HepG2 (cell line): ENCODE measurements around the gene CFAP69. TPM values are rescaled to one million over a fixed set of nuclear protein-coding genes. Genes with fewer than 3 reads are reported as not detected.

Experiments used
- ATAC-seq: fragments of 200-7000 bp; cut with Tn5 transposase; 3 replicates; pipeline ENCODE4 v1.9.1; 2020; ENCODE audit warnings: mild to moderate bottlenecking, moderate library complexity
- BruUV-seq: library from RNA; stranded (reverse); fragments of 400-500 nt; replicated peaks from 2 replicates; lab custom pipeline; 2021; lab: Mats Ljungman, UMichigan
- CTCF ChIA-PET: fragments of 300-600 bp; formaldehyde crosslinking; extraction: SDS; loops from one replicate; lab custom pipeline; 2021; ENCODE audit warnings: low total read pairs, inconsistent platforms, low intra/inter-chr PET ratio; lab: Yijun Ruan, JAX
- POLR2A ChIA-PET: fragments of 350-600 bp; sonication (Branson Sonifier 250); formaldehyde crosslinking; loops from one replicate; lab custom pipeline; 2020; ENCODE audit warnings: antibody characterized with exemption, inconsistent platforms; lab: Yijun Ruan, JAX
- DNase-seq: peaks from one replicate; pipeline ENCODE4 v3.0.0-alpha.2; 2015; ENCODE audit warnings: low spot score
- FAIRE-seq: peaks from 3 replicates; lab custom pipeline; 2011; peaks lifted over from hg19 to GRCh38; lab: Jason Lieb, UNC
- H2AFZ ChIP-seq: one replicate; pipeline ENCODE4 v1.6.1; 2011; ENCODE audit warnings: low read length, inconsistent platforms
- H3K27ac ChIP-seq: fragments of 300-600 bp; 3 replicates; pipeline ENCODE4 v1.8.0; 2011; ENCODE audit warnings: mixed run types, mild to moderate bottlenecking, mixed read lengths, low read length, inconsistent platforms; ENCODE audit not compliant: insufficient read depth; ENCODE audit errors: extremely low read length
- H3K27me3 ChIP-seq, 2 experiments: fragments of 200-600 bp in 1 of 2; 2 replicates in 1 of 2; 3 replicates in 1 of 2; pipeline versions ENCODE4 v1.6.0 to v1.8.0; 2011; ENCODE audit warnings: low read length in 2 of 2, mild to moderate bottlenecking in 2 of 2, moderate library complexity in 2 of 2, inconsistent platforms in 1 of 2; ENCODE audit not compliant: insufficient read depth in 2 of 2, control insufficient read depth in 1 of 2
- H3K36me3 ChIP-seq, 2 experiments: fragments of 200-600 bp in 1 of 2; replicated peaks in 1 of 2; 2 replicates in 1 of 2; 3 replicates in 1 of 2; pipeline versions ENCODE4 v1.5.1 to v1.8.0; 2011; ENCODE audit warnings: low read length in 2 of 2, inconsistent platforms in 1 of 2; ENCODE audit not compliant: insufficient read depth in 2 of 2, control insufficient read depth in 1 of 2
- H3K4me1 ChIP-seq: 2 replicates; pipeline ENCODE4 v1.5.1; 2012; ENCODE audit warnings: low read length, inconsistent platforms; ENCODE audit not compliant: insufficient read depth
- H3K4me2 ChIP-seq: 2 replicates; pipeline ENCODE4 v1.6.0; 2011; ENCODE audit warnings: low read depth, low read length, inconsistent platforms
- H3K4me3 ChIP-seq, 3 experiments: fragments of 200-600 bp in 1 of 3; sonication (generic), shearing (Covaris generic) in 1 of 3; replicated peaks in 1 of 3; 2 replicates each; pipeline ENCODE4 v1.5.1; 2011 to 2016; ENCODE audit warnings: low read length in 3 of 3, inconsistent platforms in 2 of 3, low read depth in 2 of 3, mild to moderate bottlenecking in 2 of 3, control low read depth in 1 of 3, mixed read lengths in 1 of 3; ENCODE audit not compliant: insufficient read depth in 1 of 3
- H3K79me2 ChIP-seq: one replicate; pipeline ENCODE4 v1.6.1; 2011; ENCODE audit warnings: low read length, inconsistent platforms; ENCODE audit not compliant: insufficient read depth
- H3K9ac ChIP-seq: 2 replicates; pipeline ENCODE4 v1.6.0; 2011; ENCODE audit warnings: mild to moderate bottlenecking, low read depth, low read length, inconsistent platforms; ENCODE audit not compliant: insufficient read depth
- H3K9me3 ChIP-seq: 2 replicates; pipeline ENCODE4 v1.5.1; 2012; ENCODE audit warnings: mild to moderate bottlenecking, low read length
- H4K20me1 ChIP-seq: 2 replicates; pipeline ENCODE4 v1.6.0; 2011; ENCODE audit warnings: inconsistent platforms, mild to moderate bottlenecking, low read length, moderate library complexity; ENCODE audit not compliant: insufficient read depth
- CAMTA2 ChIP-seq: sonication (generic); formaldehyde crosslinking; IDR thresholded peaks from 2 replicates; pipeline ENCODE4 v1.4.0; 2020; ENCODE audit warnings: mild to moderate bottlenecking, missing genetic modification reagents, borderline replicate concordance
- GABPA ChIP-seq, 2 experiments: IDR thresholded peaks; 2 replicates each; pipeline ENCODE4 v1.6.1; 2011 to 2016; ENCODE audit warnings: low read depth in 2 of 2, low read length in 1 of 2, missing biosample characterization in 1 of 2, missing genetic modification characterization in 1 of 2
- KDM5B ChIP-seq: sonication (generic); formaldehyde crosslinking; IDR thresholded peaks from 2 replicates; pipeline ENCODE4 v1.4.0; 2020; ENCODE audit warnings: missing genetic modification reagents, mild to moderate bottlenecking, borderline replicate concordance
- PLRG1 ChIP-seq: fragments of 450-650 bp; conservative IDR thresholded peaks from 2 replicates; pipeline ENCODE4 v1.6.1; 2016
- U2AF1 ChIP-seq: fragments of 200-400 bp; formaldehyde crosslinking; optimal IDR thresholded peaks from 2 replicates; pipeline ENCODE3; 2017; ENCODE audit warnings: mild to moderate bottlenecking, low read depth, low read length
- ZIK1 ChIP-seq: sonication (generic); formaldehyde crosslinking; IDR thresholded peaks from 2 replicates; pipeline ENCODE4 v1.5.0; 2020; ENCODE audit warnings: mild to moderate bottlenecking, low read depth, missing genetic modification reagents, borderline replicate concordance
- ZNF205 ChIP-seq: IDR thresholded peaks from 2 replicates; pipeline ENCODE4 v1.6.1; 2018; ENCODE audit warnings: missing biosample characterization, missing genetic modification reagents
- ZNF280B ChIP-seq: sonication (generic); formaldehyde crosslinking; IDR thresholded peaks from 2 replicates; pipeline ENCODE4 v1.5.0; 2020; ENCODE audit warnings: missing genetic modification reagents, mild to moderate bottlenecking, borderline replicate concordance
- ZNF331 ChIP-seq: sonication (generic); formaldehyde crosslinking; IDR thresholded peaks from 2 replicates; pipeline ENCODE4 v1.4.0; 2020; ENCODE audit warnings: missing genetic modification reagents
- ZNF335 ChIP-seq: sonication (generic); formaldehyde crosslinking; IDR thresholded peaks from 2 replicates; pipeline ENCODE4 v1.4.0; 2020; ENCODE audit warnings: missing genetic modification reagents
- ZNF646 ChIP-seq: sonication (generic); formaldehyde crosslinking; IDR thresholded peaks from 2 replicates; pipeline ENCODE4 v1.9.0; 2021; ENCODE audit warnings: mild to moderate bottlenecking, missing genetic modification reagents
- WGBS: methylation state at CpG from one replicate; pipeline ENCODE4 v1.1.6; 2017; ENCODE audit warnings: low lambda C conversion rate; 5-methylcytosine and 5-hydroxymethylcytosine counted together
- in situ Hi-C: cut with HindIII; loops from 2 replicates; pipeline ENCODE4 v1.10.0; 2017; ENCODE audit warnings: low pct_unique_long_range_greater_than_20kb; ENCODE audit not compliant: extremely low pct_ligation_motif_present
- intact Hi-C: fragments of 100-400 bp; cut with micrococcal nuclease; formaldehyde crosslinking; loops from one replicate; pipeline ENCODE4 v1.10.0; 2022; ENCODE audit not compliant: unreplicated experiment
- polyA plus RNA-seq, 8 experiments: library from polyadenylated mRNA; depleted of rRNA in 3 of 8; stranded (reverse) in 7 of 8; unstranded in 1 of 8; fragments of >200 nt; fragmentation: Illumina TruSeq in 4 of 8; extraction: Trizol in 4 of 8; gene quantifications; 2 replicates each; pipeline versions ENCODE4 v1.2.1 to v1.2.3, GENCODE V29; 2011 to 2016; ENCODE audit warnings: low read depth in 4 of 8, missing spikeins in 1 of 8, mixed read lengths in 1 of 8; ENCODE audit not compliant: insufficient read depth in 1 of 8
- total RNA-seq, 5 experiments: library from RNA; depleted of rRNA; stranded (reverse); fragments of >200 nt; fragmentation: Illumina TruSeq; extraction: Trizol; gene quantifications; 2 replicates each; pipeline ENCODE4 v1.2.3, GENCODE V29; 2016; ENCODE audit warnings: low read depth in 1 of 5
- TF ChIP-seq, protein P1 (sequence below): sonication (generic); formaldehyde crosslinking; IDR thresholded peaks from 2 replicates; pipeline ENCODE4 v1.5.0; 2020; ENCODE audit warnings: missing genetic modification reagents
- TF ChIP-seq, protein P2 (sequence below): sonication (generic); formaldehyde crosslinking; IDR thresholded peaks from 2 replicates; pipeline ENCODE4 v1.9.0; 2021; ENCODE audit warnings: missing genetic modification reagents, borderline replicate concordance

The CFAP69 gene
- total and polyA plus RNA-seq, 2 of the 13 experiments (the other 11 are each of a cell fraction or from before 2014, with no cell fraction given) = 2.2 to 4.0 TPM

DNA sequence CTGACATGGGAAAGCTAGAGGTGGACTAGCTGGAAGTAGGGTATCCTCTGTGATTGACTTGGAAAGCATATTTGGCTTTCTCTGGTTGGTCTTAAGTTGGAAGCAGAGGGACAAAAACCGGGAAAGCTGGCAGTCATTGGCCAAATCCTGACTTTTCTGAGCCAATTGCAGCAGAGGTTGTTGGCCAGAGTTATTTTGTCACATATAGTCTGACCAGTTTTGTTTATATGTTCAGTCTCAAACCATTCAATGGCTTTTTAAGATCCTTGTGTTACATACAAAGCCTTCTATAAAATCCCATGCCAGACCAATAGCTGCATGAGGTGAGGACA is 6.3 kb downstream of the CFAP69 start:
- DNase-seq (no peak), FAIRE-seq (no peak), ATAC-seq (no peak)
- BruUV-seq = no TSS peak
- no peaks in the 10 kb centered on the region for H3K9me3 ChIP-seq
- H3K27me3 ChIP-seq = no peaks in the 10 kb centered on the region
- H3K4me2 ChIP-seq = no peak overlapping the region
- H3K4me3 ChIP-seq = no peak overlapping the region
- intact Hi-C loops (no loop called here), in situ Hi-C loops (no loop called here)
- H3K9ac ChIP-seq = no peak overlapping the region
- H4K20me1 ChIP-seq = no peaks in the 10 kb centered on the region; the same call in 1 of the 2 replicates
- peaks cover 2% of the 10 kb centered on the region for H3K79me2 ChIP-seq
- H3K27ac ChIP-seq = no peak overlapping the region
- H3K4me1 ChIP-seq = peaks cover 9% of the 10 kb centered on the region
- POLR2A ChIA-PET = no interaction called here
- H3K36me3 ChIP-seq = no peaks in the 10 kb centered on the region
- CTCF ChIA-PET = no interaction called here
- 50% methylated on average over 1 of the region's 1 CpG for WGBS
- H2AFZ ChIP-seq = no peak overlapping the region
- TF ChIP-seq, protein P1, sequence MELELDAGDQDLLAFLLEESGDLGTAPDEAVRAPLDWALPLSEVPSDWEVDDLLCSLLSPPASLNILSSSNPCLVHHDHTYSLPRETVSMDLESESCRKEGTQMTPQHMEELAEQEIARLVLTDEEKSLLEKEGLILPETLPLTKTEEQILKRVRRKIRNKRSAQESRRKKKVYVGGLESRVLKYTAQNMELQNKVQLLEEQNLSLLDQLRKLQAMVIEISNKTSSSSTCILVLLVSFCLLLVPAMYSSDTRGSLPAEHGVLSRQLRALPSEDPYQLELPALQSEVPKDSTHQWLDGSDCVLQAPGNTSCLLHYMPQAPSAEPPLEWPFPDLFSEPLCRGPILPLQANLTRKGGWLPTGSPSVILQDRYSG (CRISPR knock-in tag) = no peak
- TF ChIP-seq U2AF1 (no peak), KDM5B (CRISPR knock-in tag) (no peak), GABPA (IDR thresholded peaks at IDR 0.05; ENCODE audit: low read depth, low read length) (no peak), GABPA (CRISPR knock-in tag; IDR thresholded peaks at IDR 0.05; ENCODE audit: low read depth) (no peak), ZNF646 (no peak), PLRG1 (no peak), ZNF331 (CRISPR knock-in tag) (no peak), ZIK1 (CRISPR knock-in tag) (no peak), ZNF335 (CRISPR knock-in tag) (no peak), CAMTA2 (CRISPR knock-in tag) (no peak), ZNF280B (CRISPR knock-in tag) (no peak), ZNF205 (no peak)
- TF ChIP-seq, protein P2, sequence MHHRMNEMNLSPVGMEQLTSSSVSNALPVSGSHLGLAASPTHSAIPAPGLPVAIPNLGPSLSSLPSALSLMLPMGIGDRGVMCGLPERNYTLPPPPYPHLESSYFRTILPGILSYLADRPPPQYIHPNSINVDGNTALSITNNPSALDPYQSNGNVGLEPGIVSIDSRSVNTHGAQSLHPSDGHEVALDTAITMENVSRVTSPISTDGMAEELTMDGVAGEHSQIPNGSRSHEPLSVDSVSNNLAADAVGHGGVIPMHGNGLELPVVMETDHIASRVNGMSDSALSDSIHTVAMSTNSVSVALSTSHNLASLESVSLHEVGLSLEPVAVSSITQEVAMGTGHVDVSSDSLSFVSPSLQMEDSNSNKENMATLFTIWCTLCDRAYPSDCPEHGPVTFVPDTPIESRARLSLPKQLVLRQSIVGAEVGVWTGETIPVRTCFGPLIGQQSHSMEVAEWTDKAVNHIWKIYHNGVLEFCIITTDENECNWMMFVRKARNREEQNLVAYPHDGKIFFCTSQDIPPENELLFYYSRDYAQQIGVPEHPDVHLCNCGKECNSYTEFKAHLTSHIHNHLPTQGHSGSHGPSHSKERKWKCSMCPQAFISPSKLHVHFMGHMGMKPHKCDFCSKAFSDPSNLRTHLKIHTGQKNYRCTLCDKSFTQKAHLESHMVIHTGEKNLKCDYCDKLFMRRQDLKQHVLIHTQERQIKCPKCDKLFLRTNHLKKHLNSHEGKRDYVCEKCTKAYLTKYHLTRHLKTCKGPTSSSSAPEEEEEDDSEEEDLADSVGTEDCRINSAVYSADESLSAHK = no peak
